ENCODE data around the gene MGMT. TPM values are rescaled to one million over a fixed set of nuclear protein-coding genes. Genes with fewer than 3 reads are reported as not detected.

The MGMT gene
- total and polyA plus RNA-seq, 4 donors = 28.2 to 79.1 (median 46.0) TPM

GRCh38 chr10:129784891-129785290 lies 317.9 kb downstream of the MGMT start:
- Histone ChIP-seq H3K4me3 (ENCODE audit: low read depth in 1 of 3, low read length in 3 of 3) (no peak overlapping the region), H3K4me1 (ENCODE audit: control insufficient read depth in 4 of 4, insufficient read depth in 4 of 4, low read length in 3 of 4) (no peaks in the 10 kb centered on the region), H3K9me3 (ENCODE audit: control insufficient read depth in 4 of 4, low read length in 3 of 4) (peaks cover 0 to 4% (median 1%) of the 10 kb centered on the region in 4 donors), H3K27me3 (ENCODE audit: control insufficient read depth in 4 of 4, insufficient read depth in 4 of 4, low read length in 3 of 4) (no peaks in the 10 kb centered on the region), H3K9ac (ENCODE audit: low read depth in 1 of 2, low read length in 2 of 2) (no peak overlapping the region), H3K27ac (ENCODE audit: low read depth in 1 of 2, low read length in 2 of 2) (no peak overlapping the region), H3K36me3 (ENCODE audit: control insufficient read depth in 4 of 4, insufficient read depth in 3 of 4, low read depth in 1 of 4, low read length in 3 of 4) (no peaks in the 10 kb centered on the region)
- TF ChIP-seq RXRA (IDR thresholded peaks at IDR 0.05) (no peak), SP1 (IDR thresholded peaks at IDR 0.05) (no peak)
- 80% methylated on average over 13 of the region's 13 CpGs for WGBS
- no peak for DNase-seq (ENCODE audit: low spot score)

- Histone ChIP-seq H3K4me1 (ENCODE audit: control insufficient read depth in 4 of 4, insufficient read depth in 4 of 4, low read length in 3 of 4) (no peaks in the 10 kb centered on the region), H3K9ac (ENCODE audit: low read depth in 1 of 2, low read length in 2 of 2) (no peak overlapping the region), H3K4me3 (ENCODE audit: low read depth in 1 of 3, low read length in 3 of 3) (no peak overlapping the region), H3K36me3 (ENCODE audit: control insufficient read depth in 4 of 4, insufficient read depth in 3 of 4, low read depth in 1 of 4, low read length in 3 of 4) (no peaks in the 10 kb centered on the region), H3K9me3 (ENCODE audit: control insufficient read depth in 4 of 4, low read length in 3 of 4) (peaks cover 0 to 4% (median 1%) of the 10 kb centered on the region in 4 donors), H3K27ac (ENCODE audit: low read depth in 1 of 2, low read length in 2 of 2) (no peak overlapping the region), H3K27me3 (ENCODE audit: control insufficient read depth in 4 of 4, insufficient read depth in 4 of 4, low read length in 3 of 4) (no peaks in the 10 kb centered on the region)
- WGBS = 85% methylated on average over 16 of the region's 16 CpGs
- DNase-seq (ENCODE audit: low spot score) = no peak
- no peak for TF ChIP-seq ATF3 (IDR thresholded peaks at IDR 0.05)
- no peak for TF ChIP-seq EGR1 (IDR thresholded peaks at IDR 0.05; ENCODE audit: low read depth in 2 of 2)
- no peak for TF ChIP-seq RXRA (IDR thresholded peaks at IDR 0.05)
- TF ChIP-seq FOXA1 (IDR thresholded peaks at IDR 0.05) = no peak
- TF ChIP-seq JUND (IDR thresholded peaks at IDR 0.05) = no peak
- no peak for TF ChIP-seq RAD21 (IDR thresholded peaks at IDR 0.05)
- TF ChIP-seq HNF4G (IDR thresholded peaks at IDR 0.05) = no peak
- TF ChIP-seq TAF1 (conservative IDR thresholded peaks at IDR 0.05) = no peak
- TF ChIP-seq MAX (IDR thresholded peaks at IDR 0.05) = no peak
- no peak for TF ChIP-seq GABPA (IDR thresholded peaks at IDR 0.05 in 1 of 2, conservative IDR thresholded peaks at IDR 0.05 in 1 of 2)
- no peak for TF ChIP-seq REST (IDR thresholded peaks at IDR 0.05)
- no peak for TF ChIP-seq HNF4A (conservative IDR thresholded peaks at IDR 0.05)
- no peak for TF ChIP-seq FOXA2 (IDR thresholded peaks at IDR 0.05)
- TF ChIP-seq NR2F2 (IDR thresholded peaks at IDR 0.05) = no peak
- no peak for TF ChIP-seq CTCF (IDR thresholded peaks at IDR 0.05; ENCODE audit: low read depth, low read length, missing input control)
- TF ChIP-seq, protein P1, sequence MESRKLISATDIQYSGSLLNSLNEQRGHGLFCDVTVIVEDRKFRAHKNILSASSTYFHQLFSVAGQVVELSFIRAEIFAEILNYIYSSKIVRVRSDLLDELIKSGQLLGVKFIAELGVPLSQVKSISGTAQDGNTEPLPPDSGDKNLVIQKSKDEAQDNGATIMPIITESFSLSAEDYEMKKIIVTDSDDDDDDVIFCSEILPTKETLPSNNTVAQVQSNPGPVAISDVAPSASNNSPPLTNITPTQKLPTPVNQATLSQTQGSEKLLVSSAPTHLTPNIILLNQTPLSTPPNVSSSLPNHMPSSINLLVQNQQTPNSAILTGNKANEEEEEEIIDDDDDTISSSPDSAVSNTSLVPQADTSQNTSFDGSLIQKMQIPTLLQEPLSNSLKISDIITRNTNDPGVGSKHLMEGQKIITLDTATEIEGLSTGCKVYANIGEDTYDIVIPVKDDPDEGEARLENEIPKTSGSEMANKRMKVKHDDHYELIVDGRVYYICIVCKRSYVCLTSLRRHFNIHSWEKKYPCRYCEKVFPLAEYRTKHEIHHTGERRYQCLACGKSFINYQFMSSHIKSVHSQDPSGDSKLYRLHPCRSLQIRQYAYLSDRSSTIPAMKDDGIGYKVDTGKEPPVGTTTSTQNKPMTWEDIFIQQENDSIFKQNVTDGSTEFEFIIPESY (IDR thresholded peaks at IDR 0.05) = no peak
These were observed 318.5 kb downstream of the MGMT start for GRCh38 chr10:129785536-129785981.

All from liver (tissue), 9 donors.